Hair follicle dermal papilla cell (primary cell): ENCODE results near the gene SCEL. TPM values are rescaled to one million over a fixed set of nuclear protein-coding genes. Genes with fewer than 3 reads are reported as not detected.

Experiments
- small RNA-seq: library from RNA; depleted of rRNA; stranded (forward); fragments of <200 nt; gene quantifications from one replicate; pipeline ENCODE3, GENCODE V24; 2012
- total RNA-seq: library from RNA; depleted of rRNA; stranded (reverse); fragments of >200 nt; gene quantifications from 2 replicates; pipeline ENCODE4 v1.2.3, GENCODE V29; 2012

Gene SCEL, protein sequence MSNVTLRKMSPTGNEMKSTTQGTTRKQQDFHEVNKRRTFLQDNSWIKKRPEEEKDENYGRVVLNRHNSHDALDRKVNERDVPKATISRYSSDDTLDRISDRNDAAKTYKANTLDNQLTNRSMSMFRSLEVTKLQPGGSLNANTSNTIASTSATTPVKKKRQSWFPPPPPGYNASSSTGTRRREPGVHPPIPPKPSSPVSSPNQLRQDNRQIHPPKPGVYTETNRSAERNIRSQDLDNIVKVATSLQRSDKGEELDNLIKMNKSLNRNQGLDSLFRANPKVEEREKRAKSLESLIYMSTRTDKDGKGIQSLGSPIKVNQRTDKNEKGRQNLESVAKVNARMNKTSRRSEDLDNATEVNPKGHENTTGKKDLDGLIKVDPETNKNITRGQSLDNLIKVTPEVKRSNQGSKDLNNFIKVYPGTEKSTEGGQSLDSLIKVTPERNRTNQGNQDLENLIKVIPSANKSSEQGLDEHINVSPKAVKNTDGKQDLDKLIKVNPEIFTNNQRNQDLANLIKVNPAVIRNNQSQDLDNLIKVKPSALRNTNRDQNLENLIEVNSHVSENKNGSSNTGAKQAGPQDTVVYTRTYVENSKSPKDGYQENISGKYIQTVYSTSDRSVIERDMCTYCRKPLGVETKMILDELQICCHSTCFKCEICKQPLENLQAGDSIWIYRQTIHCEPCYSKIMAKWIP
- under 0.01 TPM in 1 of 2 replicates, not detected in the other for total RNA-seq

DNA sequence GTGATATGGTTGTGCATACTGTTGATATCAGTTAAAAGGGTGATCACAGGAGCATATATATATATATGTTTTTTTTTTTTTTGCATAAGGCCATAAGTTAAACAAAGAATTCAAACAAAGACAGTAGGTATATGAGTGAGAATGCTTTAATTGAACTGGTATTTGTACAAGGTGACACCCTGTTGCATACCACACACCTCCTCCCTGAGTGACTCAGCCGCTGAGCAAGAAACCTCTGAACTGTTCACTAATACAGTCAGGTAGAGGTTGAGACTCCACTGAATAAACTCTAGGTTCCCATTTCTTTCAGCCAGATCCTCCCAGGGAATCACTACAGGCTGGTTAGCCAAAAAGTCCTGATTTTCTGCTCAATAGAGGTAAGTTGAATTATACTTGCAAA lies at the start of gene SCEL:
Gene SCEL, plus strand, starts transcription at position 259 of the 400 bp plus-strand sequence. CDS start 20,170 bp downstream, outside the sequence.

Small RNAs within 50 kb of the gene (small RNA-seq; reads per million reads assigned to genes)
- gene RNY3P7 (not detected), gene SPTLC1P5 (not detected)

Other genes starting within 250 kb of the SCEL start
- 119 and 154 TPM in 2 replicates for gene MYCBP2, start 208.6 kb upstream of the SCEL start, total RNA-seq
- gene SLAIN1, start 162.0 kb downstream of the SCEL start, total RNA-seq: 0.16 TPM in 1 of 2 replicates, not detected in the other